Measurements from ENCODE around the gene GLI1. TPM values are rescaled to one million over a fixed set of nuclear protein-coding genes. Genes with fewer than 3 reads are reported as not detected.
A peak's percentile ranks its signal among the peaks of the same experiment; 100 is the strongest.

The GLI1 gene
- total and polyA plus RNA-seq, 2 donors (not counting 1 experiment from before 2014, with no cell fraction given): 0.40 to 2.0 TPM

GRCh38 chr12:57481671-57482070 lies 22.1 kb downstream of the GLI1 start:
- no peaks in the 10 kb centered on the region for H4K20me1 ChIP-seq (ENCODE audit: control insufficient read depth, extremely low read depth, insufficient read depth, low read length)
- no peaks in the 10 kb centered on the region for H3K79me2 ChIP-seq (ENCODE audit: control insufficient read depth, insufficient read depth, low read length)
- H3K4me2 ChIP-seq (ENCODE audit: extremely low read depth, insufficient read depth, low read length): no peak overlapping the region
- H2AFZ ChIP-seq (ENCODE audit: low read length): no peak overlapping the region
- H3K27ac ChIP-seq (ENCODE audit: insufficient read depth, low read length): no peak overlapping the region
- no peaks in the 10 kb centered on the region for H3K9me3 ChIP-seq (ENCODE audit: control insufficient read depth, insufficient read depth, low read depth, low read length)
- peaks cover 5% of the 10 kb centered on the region for H3K4me1 ChIP-seq (ENCODE audit: control insufficient read depth, extremely low read depth, insufficient read depth, low read length)
- H3K9ac ChIP-seq (ENCODE audit: insufficient read depth, low read length): no peak overlapping the region
- no peak overlapping the region for H3K4me3 ChIP-seq (replicated peaks in 1 of 4; ENCODE audit: control extremely low read depth in 1 of 4, insufficient read depth in 1 of 4, low read depth in 3 of 4, low read length in 4 of 4)
- peaks cover 20% of the 10 kb centered on the region for H3K27me3 ChIP-seq (ENCODE audit: control insufficient read depth, insufficient read depth, low read length)
- TF ChIP-seq CTCF (conservative IDR thresholded peaks at IDR 0.05 in 1 of 2, IDR thresholded peaks at IDR 0.05 in 1 of 2; ENCODE audit: low read depth in 1 of 2, low read length in 2 of 2) (no peak), EZH2 (IDR thresholded peaks at IDR 0.05; ENCODE audit: low read length, missing control alignments) (no peak)
- DNase-seq (ENCODE audit: low read depth in 2 of 2): no peak
- no peaks in the 10 kb centered on the region for H3K36me3 ChIP-seq (ENCODE audit: control insufficient read depth, insufficient read depth, low read length)

- peaks cover 8% of the 10 kb centered on the region for H3K4me1 ChIP-seq (ENCODE audit: control insufficient read depth, extremely low read depth, insufficient read depth, low read length)
- H3K9me3 ChIP-seq (ENCODE audit: control insufficient read depth, insufficient read depth, low read depth, low read length): no peaks in the 10 kb centered on the region
- peaks cover 5% of the 10 kb centered on the region for H3K79me2 ChIP-seq (ENCODE audit: control insufficient read depth, insufficient read depth, low read length)
- H3K27me3 ChIP-seq (ENCODE audit: control insufficient read depth, insufficient read depth, low read length): peaks cover 15% of the 10 kb centered on the region
- H2AFZ ChIP-seq (ENCODE audit: low read length): no peak overlapping the region
- no peak for TF ChIP-seq EZH2 (IDR thresholded peaks at IDR 0.05; ENCODE audit: low read length, missing control alignments)
- no peak for TF ChIP-seq CTCF (conservative IDR thresholded peaks at IDR 0.05 in 1 of 2, IDR thresholded peaks at IDR 0.05 in 1 of 2; ENCODE audit: low read depth in 1 of 2, low read length in 2 of 2)
- H3K4me2 ChIP-seq (ENCODE audit: extremely low read depth, insufficient read depth, low read length): no peak overlapping the region
- no peaks in the 10 kb centered on the region for H4K20me1 ChIP-seq (ENCODE audit: control insufficient read depth, extremely low read depth, insufficient read depth, low read length)
- peak in 1 of 2 donors; percentile 86 for DNase-seq (ENCODE audit: low read depth in 2 of 2)
- no peak overlapping the region for H3K4me3 ChIP-seq (replicated peaks in 1 of 4; ENCODE audit: control extremely low read depth in 1 of 4, insufficient read depth in 1 of 4, low read depth in 3 of 4, low read length in 4 of 4)
- H3K27ac ChIP-seq (ENCODE audit: insufficient read depth, low read length): no peak overlapping the region
- H3K9ac ChIP-seq (ENCODE audit: insufficient read depth, low read length): no peak overlapping the region
- no peaks in the 10 kb centered on the region for H3K36me3 ChIP-seq (ENCODE audit: control insufficient read depth, insufficient read depth, low read length)
Observed at GRCh38 chr12:57483466-57483865, 23.9 kb downstream of the GLI1 start.

- peaks cover 10% of the 10 kb centered on the region for H3K36me3 ChIP-seq (ENCODE audit: control insufficient read depth, insufficient read depth, low read length)
- peaks cover 15% of the 10 kb centered on the region for H3K4me1 ChIP-seq (ENCODE audit: control insufficient read depth, extremely low read depth, insufficient read depth, low read length)
- no peaks in the 10 kb centered on the region for H4K20me1 ChIP-seq (ENCODE audit: control insufficient read depth, extremely low read depth, insufficient read depth, low read length)
- no peaks in the 10 kb centered on the region for H3K9me3 ChIP-seq (ENCODE audit: control insufficient read depth, insufficient read depth, low read depth, low read length)
- peaks cover 21% of the 10 kb centered on the region for H3K79me2 ChIP-seq (ENCODE audit: control insufficient read depth, insufficient read depth, low read length)
- TF ChIP-seq EZH2 (IDR thresholded peaks at IDR 0.05; ENCODE audit: low read length, missing control alignments) (no peak), CTCF (conservative IDR thresholded peaks at IDR 0.05 in 1 of 2, IDR thresholded peaks at IDR 0.05 in 1 of 2; ENCODE audit: low read depth in 1 of 2, low read length in 2 of 2) (no peak)
- H3K27ac ChIP-seq (ENCODE audit: insufficient read depth, low read length): no peak overlapping the region
- no peak overlapping the region for H3K4me3 ChIP-seq (replicated peaks in 1 of 4; ENCODE audit: control extremely low read depth in 1 of 4, insufficient read depth in 1 of 4, low read depth in 3 of 4, low read length in 4 of 4)
- no peak overlapping the region for H2AFZ ChIP-seq (ENCODE audit: low read length)
- no peak for DNase-seq (ENCODE audit: low read depth in 2 of 2)
- H3K4me2 ChIP-seq (ENCODE audit: extremely low read depth, insufficient read depth, low read length): no peak overlapping the region
- H3K27me3 ChIP-seq (ENCODE audit: control insufficient read depth, insufficient read depth, low read length): peaks cover 7% of the 10 kb centered on the region
- H3K9ac ChIP-seq (ENCODE audit: insufficient read depth, low read length): no peak overlapping the region
Observed at GRCh38 chr12:57485695-57486094, 26.1 kb downstream of the GLI1 start.

Data from fibroblast of lung (primary cell).